ENCODE results near the gene S100A6.

S100A6 gene

GRCh38 chr1:153488731-153489130 lies 47.1 kb downstream of the S100A6 start:
- H3K4me1 ChIP-seq, result no peaks in the 10 kb centered on the region
- no peak overlapping the region for H2AFZ ChIP-seq
- no peaks in the 10 kb centered on the region for H3K27me3 ChIP-seq (ENCODE audit: control insufficient read depth, insufficient read depth, low read length)
- no peak overlapping the region for H3K27ac ChIP-seq
- TF ChIP-seq CTCF (IDR thresholded peaks at IDR 0.05), result no peak
- H3K79me2 ChIP-seq, result no peaks in the 10 kb centered on the region
- no peaks in the 10 kb centered on the region for H3K9me3 ChIP-seq (ENCODE audit: control insufficient read depth, low read length)
- H3K4me3 ChIP-seq (ENCODE audit: low read depth, low read length), result no peak overlapping the region
- H3K36me3 ChIP-seq (ENCODE audit: control insufficient read depth, insufficient read depth, low read length), result no peaks in the 10 kb centered on the region
- H3K4me2 ChIP-seq (ENCODE audit: low read length), result no peak overlapping the region
- no peak overlapping the region for H3K9ac ChIP-seq

- H3K4me3 ChIP-seq (ENCODE audit: low read depth, low read length), result no peak overlapping the region
- no peaks in the 10 kb centered on the region for H3K27me3 ChIP-seq (ENCODE audit: control insufficient read depth, insufficient read depth, low read length)
- no peaks in the 10 kb centered on the region for H3K9me3 ChIP-seq (ENCODE audit: control insufficient read depth, low read length)
- H3K9ac ChIP-seq, result no peak overlapping the region
- no peaks in the 10 kb centered on the region for H3K79me2 ChIP-seq
- H2AFZ ChIP-seq, result no peak overlapping the region
- no peaks in the 10 kb centered on the region for H3K36me3 ChIP-seq (ENCODE audit: control insufficient read depth, insufficient read depth, low read length)
- TF ChIP-seq CTCF (IDR thresholded peaks at IDR 0.05), result no peak
- no peak overlapping the region for H3K4me2 ChIP-seq (ENCODE audit: low read length)
- H3K4me1 ChIP-seq, result no peaks in the 10 kb centered on the region
- no peak overlapping the region for H3K27ac ChIP-seq
These were observed 48.1 kb downstream of the S100A6 start for GRCh38 chr1:153487707-153488106.

- H3K9me3 ChIP-seq (ENCODE audit: control insufficient read depth, low read length), result no peaks in the 10 kb centered on the region
- H3K36me3 ChIP-seq (ENCODE audit: control insufficient read depth, insufficient read depth, low read length), result no peaks in the 10 kb centered on the region
- H3K9ac ChIP-seq, result no peak overlapping the region
- no peaks in the 10 kb centered on the region for H3K4me1 ChIP-seq
- H3K27me3 ChIP-seq (ENCODE audit: control insufficient read depth, insufficient read depth, low read length), result no peaks in the 10 kb centered on the region
- no peak overlapping the region for H3K4me2 ChIP-seq (ENCODE audit: low read length)
- no peak for TF ChIP-seq CTCF (IDR thresholded peaks at IDR 0.05)
- no peak overlapping the region for H3K4me3 ChIP-seq (ENCODE audit: low read depth, low read length)
- no peak overlapping the region for H2AFZ ChIP-seq
- no peaks in the 10 kb centered on the region for H3K79me2 ChIP-seq
- no peak overlapping the region for H3K27ac ChIP-seq
These were observed 49.9 kb downstream of the S100A6 start for GRCh38 chr1:153485863-153486262.
